ENCODE data around the gene TCHP. TPM values are rescaled to one million over a fixed set of nuclear protein-coding genes. Genes with fewer than 3 reads are reported as not detected.

Gene TCHP
- total and polyA plus RNA-seq, 2 of the 13 experiments (the other 11 are each of a cell fraction or from before 2014, with no cell fraction given) = 6.7 to 12.2 TPM

- no peak for TF ChIP-seq SRF (IDR thresholded peaks at IDR 0.05; ENCODE audit: low read depth, low read length)
- TF ChIP-seq ZNF781 (CRISPR knock-in tag; IDR thresholded peaks at IDR 0.05; ENCODE audit: borderline replicate concordance, not compliant biosample characterization) = no peak
- TF ChIP-seq RARA (CRISPR knock-in tag; IDR thresholded peaks at IDR 0.05) = peak; percentile 95
- TF ChIP-seq ZNF337 (CRISPR knock-in tag; IDR thresholded peaks at IDR 0.05; ENCODE audit: borderline replicate concordance, low read depth) = 0 out of 2 replicates have a peak, but pooled peaks have one; percentile 32
- TF ChIP-seq ZNF430 (CRISPR knock-in tag; IDR thresholded peaks at IDR 0.05) = no peak
- TF ChIP-seq TBX3 (IDR thresholded peaks at IDR 0.05; ENCODE audit: borderline replicate concordance) = no peak
- no peak for TF ChIP-seq NFAT5 (CRISPR knock-in tag; IDR thresholded peaks at IDR 0.05)
- no peak; the same call in 1 of the 2 replicates for TF ChIP-seq ZFP91 (CRISPR knock-in tag; IDR thresholded peaks at IDR 0.05; ENCODE audit: borderline replicate concordance)
- peak; percentile 81 for TF ChIP-seq HNF4A (CRISPR knock-in tag; IDR thresholded peaks at IDR 0.05)
- no peak; the same call in 1 of the 2 replicates for TF ChIP-seq ZNF782 (CRISPR knock-in tag; IDR thresholded peaks at IDR 0.05; ENCODE audit: borderline replicate concordance)
- TF ChIP-seq TRAFD1 (CRISPR knock-in tag; IDR thresholded peaks at IDR 0.05; ENCODE audit: borderline replicate concordance) = no peak
- TF ChIP-seq KLF16 (CRISPR knock-in tag; IDR thresholded peaks at IDR 0.05) = peak in 1 of 2 experiments; percentile 39; a peak in 1 of 4 replicates
- TF ChIP-seq HDAC1 (CRISPR knock-in tag; IDR thresholded peaks at IDR 0.05) = peak; percentile 56
- 0 out of 2 replicates have a peak, but pooled peaks have one; percentile 29 for TF ChIP-seq MLX (CRISPR knock-in tag; IDR thresholded peaks at IDR 0.05)
- TF ChIP-seq ZNF775 (CRISPR knock-in tag; IDR thresholded peaks at IDR 0.05; ENCODE audit: borderline replicate concordance) = no peak
- TF ChIP-seq USF2 (IDR thresholded peaks at IDR 0.05; ENCODE audit: low read depth, low read length) = no peak
- no peak; the same call in 1 of the 2 replicates for TF ChIP-seq USF2 (CRISPR knock-in tag; IDR thresholded peaks at IDR 0.05; ENCODE audit: borderline replicate concordance)
Observed at GRCh38 chr12:109861689-109862314, 38.3 kb upstream of the TCHP start (continued).

All from HepG2 (cell line).